T-helper 9 cell (primary cell): ENCODE results near the gene C2CD2.

Experiments used
- DNase-seq: peaks from one replicate; pipeline ENCODE4 v3.0.0-alpha.2; 2020

Gene C2CD2

GRCh38 chr21:41836166-41837015, 117.4 kb downstream of the C2CD2 start:
- no peak for DNase-seq

GRCh38 chr21:41835711-41836154, 118.1 kb downstream of the C2CD2 start:
- DNase-seq = no peak
